ENCODE results near the gene TRAF7. TPM values are rescaled to one million over a fixed set of nuclear protein-coding genes. Genes with fewer than 3 reads are reported as not detected.

The TRAF7 gene
- total and polyA plus RNA-seq, 2 donors (not counting 1 experiment from before 2014, with no cell fraction given) = 46.1 to 50.9 TPM

DNA sequence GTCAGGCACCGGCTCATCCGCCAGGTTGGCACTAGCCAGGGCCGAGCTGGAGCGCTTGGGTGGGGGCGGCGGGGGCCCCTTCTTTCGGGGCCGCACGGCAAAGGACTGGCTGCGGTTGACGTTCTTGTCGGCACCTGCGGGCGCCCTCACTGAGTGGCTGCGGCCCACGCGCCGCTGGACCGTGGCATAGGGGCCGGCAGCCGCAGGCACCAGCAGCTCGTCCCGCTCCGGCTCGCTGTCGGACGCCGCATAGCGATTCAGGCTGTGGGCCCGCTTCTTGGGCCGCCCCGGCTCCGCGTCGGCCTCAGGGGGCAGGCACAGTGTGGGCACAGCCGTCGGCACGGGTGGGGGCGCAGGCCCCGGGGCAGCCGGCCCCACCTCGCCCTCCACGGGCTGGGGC, 24.9 kb downstream of the TRAF7 start:
- 96% methylated on average over 43 of the region's 43 CpGs for WGBS (ENCODE audit: insufficient coverage)

DNA sequence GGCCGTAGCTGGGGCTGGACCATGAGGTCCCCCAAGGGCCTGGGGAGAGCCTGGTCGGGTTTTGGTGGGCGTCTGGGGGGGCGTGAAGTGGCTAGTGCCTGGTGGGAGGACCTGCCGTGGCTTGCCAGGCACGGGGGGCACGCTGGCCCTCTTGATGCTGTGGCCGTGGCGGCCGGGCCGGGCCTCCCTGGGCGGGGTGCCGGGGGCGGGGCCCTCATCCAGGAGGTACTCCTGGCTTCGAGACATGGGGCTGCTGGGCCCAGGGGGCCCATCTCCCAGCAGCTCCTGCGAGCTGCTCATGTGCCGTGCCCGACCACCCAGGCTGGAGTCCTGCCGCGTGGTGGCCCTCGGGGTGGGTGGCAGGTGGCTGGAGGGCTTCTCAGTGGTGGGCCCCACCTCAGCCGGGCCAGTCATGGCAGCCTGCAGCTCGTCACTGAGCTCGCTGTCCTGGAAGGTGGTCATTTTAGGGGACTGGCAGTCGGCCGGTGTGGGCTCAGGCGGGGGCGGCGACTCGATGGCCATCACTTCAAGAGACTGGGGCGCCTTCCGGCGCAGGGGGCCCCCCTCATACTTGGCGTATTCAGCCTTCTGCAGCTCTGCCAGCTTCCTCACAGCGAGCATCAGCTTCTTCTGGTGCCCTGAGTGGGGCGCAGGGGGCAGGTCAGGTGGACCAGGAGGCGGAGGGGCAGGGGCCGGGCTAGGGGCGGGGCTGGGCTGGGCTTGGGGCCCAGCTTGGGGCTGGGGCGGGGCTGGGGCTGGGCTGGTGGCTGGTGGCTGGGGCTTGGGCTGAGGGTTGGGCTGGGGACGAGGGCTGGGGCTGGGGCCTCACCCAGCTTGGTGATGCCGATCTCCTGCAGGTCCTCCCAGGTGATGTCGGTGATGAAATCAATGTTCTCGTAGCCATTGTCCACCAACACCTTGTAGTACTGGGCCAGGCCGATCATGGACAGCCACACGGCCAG, 25.7 kb downstream of the TRAF7 start:
- TF ChIP-seq EZH2 (IDR thresholded peaks at IDR 0.05; ENCODE audit: borderline replicate concordance, insufficient read depth, low read depth, low read length, poor library complexity, severe bottlenecking) = no peak
- TF ChIP-seq, protein P1, sequence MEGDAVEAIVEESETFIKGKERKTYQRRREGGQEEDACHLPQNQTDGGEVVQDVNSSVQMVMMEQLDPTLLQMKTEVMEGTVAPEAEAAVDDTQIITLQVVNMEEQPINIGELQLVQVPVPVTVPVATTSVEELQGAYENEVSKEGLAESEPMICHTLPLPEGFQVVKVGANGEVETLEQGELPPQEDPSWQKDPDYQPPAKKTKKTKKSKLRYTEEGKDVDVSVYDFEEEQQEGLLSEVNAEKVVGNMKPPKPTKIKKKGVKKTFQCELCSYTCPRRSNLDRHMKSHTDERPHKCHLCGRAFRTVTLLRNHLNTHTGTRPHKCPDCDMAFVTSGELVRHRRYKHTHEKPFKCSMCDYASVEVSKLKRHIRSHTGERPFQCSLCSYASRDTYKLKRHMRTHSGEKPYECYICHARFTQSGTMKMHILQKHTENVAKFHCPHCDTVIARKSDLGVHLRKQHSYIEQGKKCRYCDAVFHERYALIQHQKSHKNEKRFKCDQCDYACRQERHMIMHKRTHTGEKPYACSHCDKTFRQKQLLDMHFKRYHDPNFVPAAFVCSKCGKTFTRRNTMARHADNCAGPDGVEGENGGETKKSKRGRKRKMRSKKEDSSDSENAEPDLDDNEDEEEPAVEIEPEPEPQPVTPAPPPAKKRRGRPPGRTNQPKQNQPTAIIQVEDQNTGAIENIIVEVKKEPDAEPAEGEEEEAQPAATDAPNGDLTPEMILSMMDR (IDR thresholded peaks at IDR 0.05) = no peak
- no peaks in the 10 kb centered on the region for H3K27me3 Mint-ChIP-seq
- CTCF ChIA-PET = no interaction called here
- H3K27me3 ChIP-seq (replicated peaks in 1 of 4; ENCODE audit: control extremely low read depth in 1 of 4, control insufficient read depth in 3 of 4, insufficient read depth in 4 of 4, low read length in 3 of 4) = no peaks in the 10 kb centered on the region
- no peak overlapping the region for H3K4me3 ChIP-seq (ENCODE audit: control extremely low read depth in 1 of 5, extremely low read depth in 1 of 5, insufficient read depth in 1 of 5, low read depth in 2 of 5, low read length in 4 of 5)
- WGBS (ENCODE audit: insufficient coverage) = 92% methylated on average over 41 of the region's 46 CpGs
- no peak overlapping the region for H3K4me2 ChIP-seq (replicated peaks; ENCODE audit: low read depth, low read length, poor library complexity, severe bottlenecking)
- no peak overlapping the region for H3K27ac ChIP-seq (ENCODE audit: low read length in 2 of 2)
- H3K36me3 ChIP-seq (replicated peaks in 1 of 2; ENCODE audit: control extremely low read depth in 1 of 2, control insufficient read depth in 1 of 2, extremely low read depth in 1 of 2, insufficient read depth in 2 of 2, low read length in 1 of 2) = peaks cover 0 to 7% of the 10 kb centered on the region in 2 experiments
- no peak for DNase-seq
- peaks cover 7% of the 10 kb centered on the region for H3K4me1 Mint-ChIP-seq
- H3K27ac Mint-ChIP-seq = no peak overlapping the region
- H3K9me3 ChIP-seq (ENCODE audit: control extremely low read depth in 1 of 3, control insufficient read depth in 2 of 3, insufficient read depth in 1 of 3, low read length in 2 of 3) = no peaks in the 10 kb centered on the region
- H3K9ac ChIP-seq (ENCODE audit: low read length) = no peak overlapping the region
- no peak overlapping the region for H3K4me3 Mint-ChIP-seq
- no peak overlapping the region for H2AFZ ChIP-seq (ENCODE audit: insufficient read depth, low read depth, low read length, poor library complexity, severe bottlenecking)
- H3K79me2 ChIP-seq (ENCODE audit: control insufficient read depth, insufficient read depth, low read length) = no peaks in the 10 kb centered on the region
- H4K20me1 ChIP-seq (ENCODE audit: control insufficient read depth, insufficient read depth, low read length, poor library complexity, severe bottlenecking) = no peaks in the 10 kb centered on the region
- no peaks in the 10 kb centered on the region for H3K4me1 ChIP-seq (ENCODE audit: control insufficient read depth in 2 of 2, insufficient read depth in 2 of 2, low read length in 2 of 2)
- intact Hi-C loops (cut with micrococcal nuclease) = no loop called here
- no peaks in the 10 kb centered on the region for H3K9me3 Mint-ChIP-seq (ENCODE audit: insufficient read depth)
- POLR2A ChIA-PET = no interaction called here
- no peak for ATAC-seq (ENCODE audit: low read depth)

More for the DNA sequence above, 24.9 kb downstream of the TRAF7 start:
- Mint-ChIP-seq H3K9me3 (ENCODE audit: insufficient read depth) (no peaks in the 10 kb centered on the region), H3K4me1 (peaks cover 7% of the 10 kb centered on the region), H3K27ac (no peak overlapping the region), H3K4me3 (no peak overlapping the region), H3K27me3 (no peaks in the 10 kb centered on the region)
- Histone ChIP-seq H3K36me3 (replicated peaks in 1 of 2; ENCODE audit: control extremely low read depth in 1 of 2, control insufficient read depth in 1 of 2, extremely low read depth in 1 of 2, insufficient read depth in 2 of 2, low read length in 1 of 2) (peaks cover 0 to 9% of the 10 kb centered on the region in 2 experiments), H3K9me3 (ENCODE audit: control extremely low read depth in 1 of 3, control insufficient read depth in 2 of 3, insufficient read depth in 1 of 3, low read length in 2 of 3) (no peaks in the 10 kb centered on the region), H3K4me3 (ENCODE audit: control extremely low read depth in 1 of 5, extremely low read depth in 1 of 5, insufficient read depth in 1 of 5, low read depth in 2 of 5, low read length in 4 of 5) (no peak overlapping the region), H3K27ac (ENCODE audit: low read length in 2 of 2) (no peak overlapping the region), H3K27me3 (replicated peaks in 1 of 4; ENCODE audit: control extremely low read depth in 1 of 4, control insufficient read depth in 3 of 4, insufficient read depth in 4 of 4, low read length in 3 of 4) (no peaks in the 10 kb centered on the region), H2AFZ (ENCODE audit: insufficient read depth, low read depth, low read length, poor library complexity, severe bottlenecking) (no peak overlapping the region), H4K20me1 (ENCODE audit: control insufficient read depth, insufficient read depth, low read length, poor library complexity, severe bottlenecking) (no peaks in the 10 kb centered on the region), H3K4me1 (ENCODE audit: control insufficient read depth in 2 of 2, insufficient read depth in 2 of 2, low read length in 2 of 2) (no peaks in the 10 kb centered on the region), H3K9ac (ENCODE audit: low read length) (no peak overlapping the region), H3K4me2 (replicated peaks; ENCODE audit: low read depth, low read length, poor library complexity, severe bottlenecking) (no peak overlapping the region), H3K79me2 (ENCODE audit: control insufficient read depth, insufficient read depth, low read length) (no peaks in the 10 kb centered on the region)
- intact Hi-C loops (cut with micrococcal nuclease) = no loop called here
- ChIA-PET POLR2A (no interaction called here), CTCF (no interaction called here)
- no peak for TF ChIP-seq EZH2 (IDR thresholded peaks at IDR 0.05; ENCODE audit: borderline replicate concordance, insufficient read depth, low read depth, low read length, poor library complexity, severe bottlenecking)
- TF ChIP-seq, protein P1 (IDR thresholded peaks at IDR 0.05) = no peak
- DNase-seq (no peak), ATAC-seq (ENCODE audit: low read depth) (no peak)
